A673 (cell line): Measurements from ENCODE around the gene BCAT1. TPM values are rescaled to one million over a fixed set of nuclear protein-coding genes. Genes with fewer than 3 reads are reported as not detected.

ENCODE experiments used
- BruUV-seq: library from RNA; stranded (reverse); fragments of 400-500 nt; replicated peaks from 2 replicates; lab custom pipeline; 2021; lab: Mats Ljungman, UMichigan
- CTCF ChIA-PET: fragments of 300-600 bp; sonication (Branson Sonifier 250); formaldehyde crosslinking; loops from one replicate; lab custom pipeline; 2022; ENCODE audit warnings: antibody characterized with exemption; lab: Charles Lee
- POLR2A ChIA-PET: fragments of 300-600 bp; sonication (Branson Sonifier 250); formaldehyde crosslinking; loops from one replicate; lab custom pipeline; 2022; ENCODE audit warnings: antibody characterized with exemption; ENCODE audit not compliant: low non-redundant PET; lab: Charles Lee
- DNase-seq: peaks from one replicate; pipeline ENCODE4 v3.0.0-alpha.2; 2015; ENCODE audit warnings: low spot score
- H3K27ac ChIP-seq: fragments of 200-600 bp; sonication (generic); 2 replicates; pipeline ENCODE4 v1.5.1; 2016; ENCODE audit warnings: mixed run types, low read depth, mild to moderate bottlenecking, mixed read lengths, antibody characterized with exemption, low read length; ENCODE audit not compliant: poor library complexity, severe bottlenecking
- H3K27me3 ChIP-seq: fragments of 200-600 bp; sonication (generic); replicated peaks from 2 replicates; pipeline ENCODE4 v1.6.1; 2017; ENCODE audit warnings: mixed run types, low read depth, mild to moderate bottlenecking, mixed read lengths, antibody characterized with exemption, low read length; ENCODE audit not compliant: insufficient read depth, poor library complexity
- H3K36me3 ChIP-seq: fragments of 200-600 bp; sonication (generic); 2 replicates; pipeline ENCODE4 v1.6.1; 2016; ENCODE audit warnings: mixed run types, mild to moderate bottlenecking, mixed read lengths, antibody characterized with exemption, low read length; ENCODE audit not compliant: insufficient read depth, poor library complexity, severe bottlenecking
- H3K4me1 ChIP-seq: fragments of 200-600 bp; sonication (generic); 2 replicates; pipeline ENCODE4 v1.6.1; 2017; ENCODE audit warnings: mixed run types, mild to moderate bottlenecking, mixed read lengths, antibody characterized with exemption, low read length; ENCODE audit not compliant: insufficient read depth, poor library complexity, severe bottlenecking
- H3K4me3 ChIP-seq: fragments of 200-600 bp; sonication (generic); 2 replicates; pipeline ENCODE4 v1.5.1; 2016; ENCODE audit warnings: low read depth, mixed run types, mild to moderate bottlenecking, mixed read lengths, low read length; ENCODE audit not compliant: poor library complexity, severe bottlenecking
- H3K9me3 ChIP-seq: fragments of 200-600 bp; sonication (generic); 2 replicates; pipeline ENCODE4 v1.6.1; 2016; ENCODE audit warnings: mixed run types, low read depth, mild to moderate bottlenecking, mixed read lengths, antibody characterized with exemption, low read length; ENCODE audit not compliant: poor library complexity, severe bottlenecking
- EZH2 ChIP-seq: fragments of 200-600 bp; sonication (generic); IDR thresholded peaks from 2 replicates; pipeline ENCODE4 v1.6.1; 2017; ENCODE audit warnings: borderline replicate concordance, low read depth, mild to moderate bottlenecking, mixed read lengths, antibody characterized with exemption, low read length; ENCODE audit not compliant: poor library complexity, severe bottlenecking
- intact Hi-C: fragments of 100-400 bp; cut with micrococcal nuclease; formaldehyde crosslinking; loops from one replicate; pipeline ENCODE4 v1.10.0; 2022; ENCODE audit not compliant: unreplicated experiment
- total RNA-seq: library from RNA; stranded (reverse); gene quantifications from 2 replicates; pipeline ENCODE4 v1.2.3, GENCODE V29; 2021
- TF ChIP-seq, protein P1 (sequence below): fragments of 300-800, 200-600 bp; sonication (generic); conservative IDR thresholded peaks from 2 replicates; pipeline ENCODE4 v1.5.1; 2017; ENCODE audit warnings: low read depth, mild to moderate bottlenecking, antibody characterized with exemption, low read length, moderate library complexity, mixed read lengths

The BCAT1 gene
- total RNA-seq, 1 experiment from 2014 or later, result 195 TPM

DNA sequence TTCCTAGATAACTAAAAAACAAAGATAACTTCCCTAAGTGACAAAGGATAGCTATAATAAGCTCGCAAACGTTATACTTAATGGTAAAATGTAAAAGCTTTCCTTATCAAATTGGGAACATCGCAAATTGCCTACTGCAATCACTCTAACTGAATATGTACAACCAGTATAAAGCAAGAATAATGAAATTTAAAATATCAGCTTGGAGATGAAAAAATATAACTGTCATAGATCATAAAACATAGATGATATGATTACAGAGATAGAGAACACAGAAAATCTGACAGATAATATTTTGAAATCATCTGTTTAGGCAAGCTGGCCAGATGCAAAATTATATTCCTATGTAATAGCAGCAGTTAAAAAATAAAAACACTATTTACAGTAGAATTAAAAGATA, 64.0 kb downstream of the BCAT1 start:
- H3K27ac ChIP-seq, result no peak overlapping the region
- H3K9me3 ChIP-seq, result no peaks in the 10 kb centered on the region
- H3K4me3 ChIP-seq, result no peak overlapping the region
- no peaks in the 10 kb centered on the region for H3K36me3 ChIP-seq
- H3K27me3 ChIP-seq, result no peaks in the 10 kb centered on the region
- no peak for TF ChIP-seq EZH2
- TF ChIP-seq, protein P1, sequence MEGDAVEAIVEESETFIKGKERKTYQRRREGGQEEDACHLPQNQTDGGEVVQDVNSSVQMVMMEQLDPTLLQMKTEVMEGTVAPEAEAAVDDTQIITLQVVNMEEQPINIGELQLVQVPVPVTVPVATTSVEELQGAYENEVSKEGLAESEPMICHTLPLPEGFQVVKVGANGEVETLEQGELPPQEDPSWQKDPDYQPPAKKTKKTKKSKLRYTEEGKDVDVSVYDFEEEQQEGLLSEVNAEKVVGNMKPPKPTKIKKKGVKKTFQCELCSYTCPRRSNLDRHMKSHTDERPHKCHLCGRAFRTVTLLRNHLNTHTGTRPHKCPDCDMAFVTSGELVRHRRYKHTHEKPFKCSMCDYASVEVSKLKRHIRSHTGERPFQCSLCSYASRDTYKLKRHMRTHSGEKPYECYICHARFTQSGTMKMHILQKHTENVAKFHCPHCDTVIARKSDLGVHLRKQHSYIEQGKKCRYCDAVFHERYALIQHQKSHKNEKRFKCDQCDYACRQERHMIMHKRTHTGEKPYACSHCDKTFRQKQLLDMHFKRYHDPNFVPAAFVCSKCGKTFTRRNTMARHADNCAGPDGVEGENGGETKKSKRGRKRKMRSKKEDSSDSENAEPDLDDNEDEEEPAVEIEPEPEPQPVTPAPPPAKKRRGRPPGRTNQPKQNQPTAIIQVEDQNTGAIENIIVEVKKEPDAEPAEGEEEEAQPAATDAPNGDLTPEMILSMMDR, result no peak
- POLR2A ChIA-PET, result no interaction called here
- H3K4me1 ChIP-seq, result no peaks in the 10 kb centered on the region
- DNase-seq, result no peak
- CTCF ChIA-PET, result no interaction called here
- BruUV-seq, result no TSS peak
- intact Hi-C loops, result no loop called here

DNA sequence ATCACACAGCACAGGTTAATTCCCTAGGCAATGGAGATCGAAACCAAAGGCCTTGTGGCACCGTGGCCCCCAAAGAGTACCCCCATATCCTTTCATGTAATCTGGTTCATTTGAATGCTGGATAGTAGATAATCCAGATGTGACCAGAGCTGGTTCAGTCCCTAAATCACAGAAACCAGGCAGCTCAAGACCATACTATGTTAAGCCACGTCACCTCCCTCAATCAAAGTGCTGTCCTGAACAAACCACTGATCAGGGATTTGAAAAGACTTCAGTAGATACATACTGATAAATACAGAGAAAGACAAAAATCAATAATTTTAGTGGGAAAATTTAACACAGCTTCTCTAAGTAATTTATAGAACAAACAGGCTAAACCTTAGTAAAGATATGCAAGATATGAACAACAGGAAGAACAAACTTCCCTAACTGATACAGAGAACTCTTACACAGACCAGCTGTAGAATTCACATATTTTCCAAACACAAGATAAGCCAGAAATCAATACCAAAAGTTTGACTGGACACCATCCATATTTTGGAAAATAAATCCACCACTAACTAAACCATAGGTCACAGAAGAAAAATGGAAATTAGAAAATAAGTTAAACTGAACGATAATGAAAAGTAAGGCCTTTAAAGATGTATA, 67.1 kb downstream of the BCAT1 start:
- H3K27ac ChIP-seq, result no peak overlapping the region

DNA sequence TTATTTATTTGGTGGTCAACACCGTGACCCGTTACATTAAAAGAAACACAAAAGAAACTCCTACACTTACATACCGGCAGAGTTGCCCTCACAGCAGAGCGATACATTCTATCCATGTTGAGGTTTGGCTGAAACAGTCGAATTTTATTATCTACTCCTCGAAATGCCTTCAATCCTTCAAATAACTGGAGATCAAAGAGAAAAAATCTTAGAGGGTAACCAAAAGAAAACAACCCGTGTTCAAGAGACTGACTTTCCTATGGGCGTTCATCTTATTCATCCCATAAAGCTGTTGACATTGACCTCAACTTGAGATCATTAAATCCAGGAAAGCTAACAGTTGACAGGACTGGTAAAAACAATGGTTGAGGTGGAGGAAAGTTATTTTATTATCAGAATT, 67.7 kb downstream of the BCAT1 start:
- CTCF ChIA-PET, result no interaction called here
- no TSS peak for BruUV-seq
- TF ChIP-seq EZH2, result no peak
- TF ChIP-seq, protein P1, result no peak

More for the DNA sequence above, 67.1 kb downstream of the BCAT1 start:
- TF ChIP-seq, protein P1, result no peak
- TF ChIP-seq EZH2, result no peak
- intact Hi-C loops, result no loop called here
- H3K36me3 ChIP-seq, result peaks cover 17% of the 10 kb centered on the region
- ChIA-PET CTCF (no interaction called here), POLR2A (no interaction called here)
- no peaks in the 10 kb centered on the region for H3K9me3 ChIP-seq
- no TSS peak for BruUV-seq
- H3K4me1 ChIP-seq, result no peaks in the 10 kb centered on the region
- no peaks in the 10 kb centered on the region for H3K27me3 ChIP-seq
- no peak for DNase-seq
- no peak overlapping the region for H3K4me3 ChIP-seq

More for the DNA sequence above, 67.7 kb downstream of the BCAT1 start:
- Histone ChIP-seq H3K27ac (no peak overlapping the region), H3K36me3 (peaks cover 20% of the 10 kb centered on the region), H3K4me1 (no peaks in the 10 kb centered on the region), H3K27me3 (no peaks in the 10 kb centered on the region), H3K9me3 (no peaks in the 10 kb centered on the region), H3K4me3 (no peak overlapping the region)
- DNase-seq, result no peak
- POLR2A ChIA-PET, result no interaction called here
- intact Hi-C loops, result no loop called here
